GM23248 (cell line): Measurements from ENCODE around the gene HS3ST3B1. TPM values are rescaled to one million over a fixed set of nuclear protein-coding genes. Genes with fewer than 3 reads are reported as not detected.

Experiments
- DNase-seq: peaks from one replicate; pipeline ENCODE4 v3.0.0-alpha.2; 2015
- H2AFZ ChIP-seq: fragments of 200-600 bp; sonication (generic); 2 replicates; pipeline ENCODE4 v1.6.1; 2016; ENCODE audit warnings: antibody characterized with exemption
- H3F3A ChIP-seq: fragments of 200-600 bp; sonication (generic); 2 replicates; pipeline ENCODE4 v1.6.1; 2016; ENCODE audit warnings: mild to moderate bottlenecking, antibody characterized with exemption, mixed run types; ENCODE audit not compliant: insufficient read depth
- H3K27ac ChIP-seq: fragments of 200-600 bp; sonication (generic); 2 replicates; pipeline ENCODE4 v1.5.1; 2016; ENCODE audit warnings: mild to moderate bottlenecking
- H3K27me3 ChIP-seq: fragments of 200-600 bp; sonication (generic); replicated peaks from 2 replicates; pipeline ENCODE4 v1.6.1; 2016; ENCODE audit warnings: mild to moderate bottlenecking; ENCODE audit not compliant: insufficient read depth
- H3K36me3 ChIP-seq: fragments of 200-600 bp; sonication (generic); 2 replicates; pipeline ENCODE4 v1.6.1; 2016; ENCODE audit warnings: low read depth, mild to moderate bottlenecking
- H3K4me1 ChIP-seq: fragments of 200-600 bp; sonication (generic); 2 replicates; pipeline ENCODE4 v1.6.1; 2016; ENCODE audit warnings: mild to moderate bottlenecking; ENCODE audit not compliant: insufficient read depth
- H3K4me2 ChIP-seq: fragments of 200-600 bp; sonication (generic); one replicate; pipeline ENCODE4 v1.6.1; 2016; ENCODE audit warnings: mild to moderate bottlenecking; ENCODE audit not compliant: unreplicated experiment
- H3K4me3 ChIP-seq: fragments of 200-600 bp; sonication (generic); 2 replicates; pipeline ENCODE4 v1.5.1; 2016; ENCODE audit warnings: mild to moderate bottlenecking
- H3K79me2 ChIP-seq: fragments of 200-600 bp; sonication (generic); 2 replicates; pipeline ENCODE4 v1.6.1; 2016; ENCODE audit warnings: mild to moderate bottlenecking; ENCODE audit not compliant: insufficient read depth
- H3K9ac ChIP-seq: fragments of 200-600 bp; sonication (generic); 2 replicates; pipeline ENCODE4 v1.6.1; 2016; ENCODE audit warnings: mild to moderate bottlenecking
- H3K9me2 ChIP-seq: fragments of 200-600 bp; sonication (generic); 2 replicates; pipeline ENCODE4 v1.6.1; 2016; ENCODE audit warnings: mixed run types, mild to moderate bottlenecking, moderate library complexity; ENCODE audit not compliant: insufficient read depth
- H3K9me3 ChIP-seq: fragments of 200-600 bp; sonication (generic); one replicate; pipeline ENCODE4 v1.6.1; 2017; ENCODE audit warnings: low read depth
- H4K20me1 ChIP-seq: fragments of 200-600 bp; sonication (generic); 2 replicates; pipeline ENCODE4 v1.6.0; 2016; ENCODE audit not compliant: insufficient read depth
- EZH2 ChIP-seq: fragments of 200-600 bp; sonication (generic); IDR thresholded peaks from 2 replicates; pipeline ENCODE4 v1.6.1; 2018; ENCODE audit warnings: antibody characterized with exemption, mild to moderate bottlenecking; ENCODE audit not compliant: insufficient read depth, poor library complexity, severe bottlenecking
- EZH2phosphoT487 ChIP-seq: fragments of 200-600 bp; sonication (generic); IDR thresholded peaks from 2 replicates; pipeline ENCODE4 v1.6.1; 2018; ENCODE audit warnings: antibody characterized with exemption, moderate library complexity, mild to moderate bottlenecking, low read depth; ENCODE audit not compliant: insufficient read depth
- WGBS, 2 experiments: methylation state at CpG; one replicate each; pipeline ENCODE4 v1.1.6; 2015 to 2017; ENCODE audit warnings: low lambda C conversion rate in 2 of 2, low coverage in 1 of 2; ENCODE audit errors: missing lambda C conversion rate in 2 of 2; 5-methylcytosine and 5-hydroxymethylcytosine counted together
- in situ Hi-C: fragments of 300-500 bp; cut with MboI; formaldehyde crosslinking; loops from 2 replicates; pipeline ENCODE4 v1.15.0; 2020
- polyA plus RNA-seq: library from polyadenylated mRNA; unstranded; fragments of >200 nt; fragmentation: Nextera tagmentation; extraction: Ambion mirVana; gene quantifications from 2 replicates; pipeline ENCODE4 v1.2.1, GENCODE V29; 2016
- total RNA-seq: library from RNA; depleted of rRNA; stranded (reverse); fragments of >200 nt; shearing (Covaris generic); gene quantifications from 2 replicates; pipeline ENCODE4 v1.2.3, GENCODE V29; 2014

The HS3ST3B1 gene
- total and polyA plus RNA-seq, 2 experiments from 2014 or later = 37.6 to 41.9 TPM

DNA sequence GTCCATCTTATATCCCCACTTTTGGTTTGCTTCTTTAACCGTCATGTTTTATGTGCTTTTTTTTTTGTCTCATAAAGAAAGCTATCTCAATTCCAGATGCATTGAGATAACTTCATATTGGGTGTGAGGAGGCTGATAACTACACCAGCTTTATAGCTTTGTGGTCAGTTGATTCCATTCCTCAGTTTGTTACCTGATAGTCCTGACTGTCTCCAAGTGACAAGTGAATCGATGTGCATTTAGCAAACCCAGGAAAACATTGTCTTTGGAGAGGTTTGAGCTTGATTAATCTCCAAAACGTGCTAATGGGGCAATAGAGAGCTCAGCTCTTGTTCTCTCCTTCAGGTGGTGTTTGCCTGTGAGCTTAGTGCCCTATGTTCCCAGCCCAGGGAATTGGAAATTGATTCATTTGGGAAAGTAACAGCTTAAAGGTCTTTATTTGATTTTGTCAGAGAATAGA is 22.7 kb downstream of the HS3ST3B1 start:
- H3K4me2 ChIP-seq = no peak overlapping the region
- H4K20me1 ChIP-seq = peaks cover 9% of the 10 kb centered on the region; the same call in 1 of the 2 replicates
- WGBS, 2 experiments = 64 to 74% methylated on average over 3 of the region's 3 CpGs
- no peak overlapping the region for H3K4me3 ChIP-seq
- in situ Hi-C loops = loop anchor here (10.0 to 25.0 kb wide), 2 partner anchors 601 to 839 kb away; no protein-coding TSS in a partner anchor
- H3K4me1 ChIP-seq = peaks cover 20% of the 10 kb centered on the region
- H3K36me3 ChIP-seq = no peaks in the 10 kb centered on the region
- no peak overlapping the region for H3K9ac ChIP-seq
- no peaks in the 10 kb centered on the region for H3K9me3 ChIP-seq
- no peak overlapping the region for H3K27ac ChIP-seq
- H3K79me2 ChIP-seq = peaks cover 100% of the 10 kb centered on the region
- TF ChIP-seq EZH2 = no peak
- no peaks in the 10 kb centered on the region for H3K27me3 ChIP-seq
- H2AFZ ChIP-seq = no peak overlapping the region
- no peak for DNase-seq
- peaks cover 37% of the 10 kb centered on the region for H3F3A ChIP-seq
- H3K9me2 ChIP-seq = no peaks in the 10 kb centered on the region

DNA sequence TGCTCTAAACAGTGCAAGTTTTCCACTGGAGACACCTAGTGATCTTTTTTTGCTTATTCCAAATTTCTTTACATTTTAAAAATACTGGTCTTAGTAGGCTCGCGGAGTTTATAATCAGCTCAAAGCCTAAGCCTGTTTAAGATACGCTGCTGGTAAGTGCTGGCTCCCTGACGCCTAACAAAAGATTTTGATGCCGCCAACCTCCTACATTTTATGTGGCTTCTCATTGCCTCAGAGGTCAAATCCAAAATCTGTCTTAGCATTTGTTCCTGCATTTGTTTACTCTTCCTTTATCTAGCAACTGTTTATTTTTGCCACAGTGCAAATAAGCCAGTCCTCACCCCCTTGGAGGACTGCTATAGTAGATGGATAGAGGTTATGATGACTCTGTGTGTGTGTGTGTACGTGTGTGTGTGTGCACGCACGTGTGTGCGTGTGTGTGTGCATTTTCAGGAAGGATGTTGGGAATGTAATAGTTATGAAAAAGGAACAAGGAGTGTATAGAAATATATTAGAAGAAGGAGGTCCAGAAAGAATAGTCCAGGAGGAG is 24.8 kb downstream of the HS3ST3B1 start:
- 96 to 98% methylated on average over 9 of the region's 9 CpGs for WGBS, 2 experiments
- Histone ChIP-seq H3K4me2 (no peak overlapping the region), H3K79me2 (peaks cover 100% of the 10 kb centered on the region), H3K36me3 (no peaks in the 10 kb centered on the region), H4K20me1 (peaks cover 10% of the 10 kb centered on the region), H3K4me3 (no peak overlapping the region), H3K27me3 (no peaks in the 10 kb centered on the region), H3K9ac (no peak overlapping the region), H2AFZ (no peak overlapping the region), H3K9me3 (no peaks in the 10 kb centered on the region), H3K9me2 (no peaks in the 10 kb centered on the region), H3K27ac (no peak overlapping the region), H3F3A (peaks cover 44% of the 10 kb centered on the region), H3K4me1 (peaks cover 29% of the 10 kb centered on the region)
- no peak for TF ChIP-seq EZH2
- TF ChIP-seq EZH2phosphoT487 = no peak
- in situ Hi-C loops = loop anchor here (10.0 kb wide), 1 partner anchor 599 kb away; no protein-coding TSS in a partner anchor
- no peak for DNase-seq

- Histone ChIP-seq H3K4me1 (peaks cover 20% of the 10 kb centered on the region), H3K79me2 (peaks cover 100% of the 10 kb centered on the region), H3K9me2 (no peaks in the 10 kb centered on the region), H3K9ac (peak overlapping the region; percentile 36), H3F3A (peaks cover 38% of the 10 kb centered on the region), H3K27ac (peak overlapping the region; percentile 70), H2AFZ (no peak overlapping the region), H3K4me3 (no peak overlapping the region), H3K27me3 (no peaks in the 10 kb centered on the region), H3K9me3 (no peaks in the 10 kb centered on the region), H3K4me2 (peak overlapping the region; percentile 38), H4K20me1 (peaks cover 11% of the 10 kb centered on the region), H3K36me3 (no peaks in the 10 kb centered on the region)
- in situ Hi-C loops = loop anchor here (10.0 kb wide), 1 partner anchor 595 kb away; no protein-coding TSS in a partner anchor
- TF ChIP-seq EZH2phosphoT487 (no peak), EZH2 (no peak)
- 70 to 78% methylated on average over 5 of the region's 5 CpGs for WGBS, 2 experiments
- DNase-seq = no peak
Measured at GRCh38 chr17:14329900-14330491, 29.1 kb downstream of the HS3ST3B1 start.

GRCh38 chr17:14330492-14330962 is 29.6 kb downstream of the HS3ST3B1 start:
- Histone ChIP-seq H3K9ac (peak overlapping the region; percentile 67), H3K9me3 (no peaks in the 10 kb centered on the region), H3K36me3 (no peaks in the 10 kb centered on the region), H3K4me1 (peaks cover 20% of the 10 kb centered on the region), H3K79me2 (peaks cover 100% of the 10 kb centered on the region), H2AFZ (peak overlapping the region; percentile 4; the same call in 1 of the 2 replicates), H3K4me2 (peak overlapping the region; percentile 38), H3K9me2 (no peaks in the 10 kb centered on the region), H4K20me1 (peaks cover 12% of the 10 kb centered on the region), H3K27me3 (no peaks in the 10 kb centered on the region), H3F3A (peaks cover 43% of the 10 kb centered on the region), H3K4me3 (no peak overlapping the region), H3K27ac (peak overlapping the region; percentile 70)
- WGBS, 2 experiments = 15 to 16% methylated on average over 8 of the region's 8 CpGs
- peak; percentile 79 for DNase-seq
- in situ Hi-C loops = no loop called here
- TF ChIP-seq EZH2phosphoT487 (no peak), EZH2 (no peak)
